Glutamatergic neuron (in vitro differentiated cells): ENCODE results near the gene MAEA. TPM values are rescaled to one million over a fixed set of nuclear protein-coding genes. Genes with fewer than 3 reads are reported as not detected.

Experiments
- DNase-seq: peaks from one replicate; pipeline ENCODE4 v3.0.0; 2022
- H3K27ac Mint-ChIP-seq: one replicate; pipeline ENCODE4 v1.8.0; 2020; ENCODE audit warnings: mild to moderate bottlenecking, mixed read lengths, inconsistent platforms; ENCODE audit not compliant: unreplicated experiment
- H3K27me3 Mint-ChIP-seq: one replicate; pipeline ENCODE4 v1.8.0; 2020; ENCODE audit warnings: mild to moderate bottlenecking, moderate library complexity, mixed read lengths, inconsistent platforms; ENCODE audit not compliant: unreplicated experiment
- H3K36me3 Mint-ChIP-seq: one replicate; pipeline ENCODE4 v1.8.0; 2020; ENCODE audit warnings: mild to moderate bottlenecking, mixed read lengths, inconsistent platforms; ENCODE audit not compliant: unreplicated experiment
- H3K4me1 Mint-ChIP-seq: one replicate; pipeline ENCODE4 v1.8.0; 2020; ENCODE audit warnings: mild to moderate bottlenecking, low read depth, mixed read lengths, inconsistent platforms; ENCODE audit not compliant: unreplicated experiment
- H3K4me3 Mint-ChIP-seq: one replicate; pipeline ENCODE4 v1.8.0; 2020; ENCODE audit warnings: mild to moderate bottlenecking, mixed read lengths, inconsistent platforms; ENCODE audit not compliant: unreplicated experiment
- H3K9me3 Mint-ChIP-seq: one replicate; pipeline ENCODE4 v1.8.0; 2020; ENCODE audit warnings: mild to moderate bottlenecking, moderate library complexity, mixed read lengths, inconsistent platforms; ENCODE audit not compliant: unreplicated experiment
- total RNA-seq: library from RNA; stranded (reverse); fragmentation: NEBNext Ultra II Directional; extraction: Animal tissue kit (Norgen Biotek cat#: 25700); gene quantifications from one replicate; pipeline ENCODE4 v1.2.1, GENCODE V29; 2021; ENCODE audit not compliant: unreplicated experiment
- TF ChIP-seq, protein P1 (sequence below): fragments of 200-600 bp; sonication (generic); IDR thresholded peaks from one replicate; pipeline ENCODE4 v1.5.0; 2021; ENCODE audit not compliant: partially characterized antibody, unreplicated experiment

MAEA gene
- total RNA-seq, 1 donor from 2014 or later: 77.2 TPM

DNA sequence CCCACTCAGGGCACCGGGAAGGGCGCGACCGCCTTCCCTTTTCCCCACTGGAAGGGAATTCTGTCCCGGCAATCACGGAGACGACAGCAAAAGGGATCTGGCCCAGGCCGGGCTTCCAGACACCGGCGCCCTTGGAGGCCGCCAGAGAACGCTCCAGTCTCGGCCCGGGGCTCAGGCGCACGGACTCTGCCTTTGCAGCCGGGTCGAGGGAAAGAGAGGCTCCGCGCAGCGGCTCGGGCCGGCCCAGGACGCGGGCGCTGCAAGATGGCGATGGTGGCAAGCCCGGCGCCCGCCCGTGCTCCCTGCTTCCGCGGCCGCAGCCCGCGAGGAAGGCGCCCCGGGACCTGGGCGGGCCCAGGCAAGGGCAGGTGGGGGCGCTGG lies 41.8 kb upstream of the MAEA start:
- TF ChIP-seq, protein P1, sequence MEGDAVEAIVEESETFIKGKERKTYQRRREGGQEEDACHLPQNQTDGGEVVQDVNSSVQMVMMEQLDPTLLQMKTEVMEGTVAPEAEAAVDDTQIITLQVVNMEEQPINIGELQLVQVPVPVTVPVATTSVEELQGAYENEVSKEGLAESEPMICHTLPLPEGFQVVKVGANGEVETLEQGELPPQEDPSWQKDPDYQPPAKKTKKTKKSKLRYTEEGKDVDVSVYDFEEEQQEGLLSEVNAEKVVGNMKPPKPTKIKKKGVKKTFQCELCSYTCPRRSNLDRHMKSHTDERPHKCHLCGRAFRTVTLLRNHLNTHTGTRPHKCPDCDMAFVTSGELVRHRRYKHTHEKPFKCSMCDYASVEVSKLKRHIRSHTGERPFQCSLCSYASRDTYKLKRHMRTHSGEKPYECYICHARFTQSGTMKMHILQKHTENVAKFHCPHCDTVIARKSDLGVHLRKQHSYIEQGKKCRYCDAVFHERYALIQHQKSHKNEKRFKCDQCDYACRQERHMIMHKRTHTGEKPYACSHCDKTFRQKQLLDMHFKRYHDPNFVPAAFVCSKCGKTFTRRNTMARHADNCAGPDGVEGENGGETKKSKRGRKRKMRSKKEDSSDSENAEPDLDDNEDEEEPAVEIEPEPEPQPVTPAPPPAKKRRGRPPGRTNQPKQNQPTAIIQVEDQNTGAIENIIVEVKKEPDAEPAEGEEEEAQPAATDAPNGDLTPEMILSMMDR: no peak
- H3K4me3 Mint-ChIP-seq: peak overlapping the region; percentile 96
- peaks cover 29% of the 10 kb centered on the region for H3K27me3 Mint-ChIP-seq
- H3K4me1 Mint-ChIP-seq: peaks cover 39% of the 10 kb centered on the region
- peak overlapping the region; percentile 28 for H3K27ac Mint-ChIP-seq
- peaks cover 31% of the 10 kb centered on the region for H3K9me3 Mint-ChIP-seq
- DNase-seq: no peak
- peaks cover 14% of the 10 kb centered on the region for H3K36me3 Mint-ChIP-seq

GRCh38 chr4:1248245-1249147 lies 41.2 kb upstream of the MAEA start, which contains the start of gene CTBP1:
TSS of gene CTBP1 (minus strand) at chr4:1249130. CDS start at chr4:1241331, 7,799 bp downstream.
- H3K36me3 Mint-ChIP-seq: peaks cover 21% of the 10 kb centered on the region
- peaks cover 28% of the 10 kb centered on the region for H3K27me3 Mint-ChIP-seq

DNA sequence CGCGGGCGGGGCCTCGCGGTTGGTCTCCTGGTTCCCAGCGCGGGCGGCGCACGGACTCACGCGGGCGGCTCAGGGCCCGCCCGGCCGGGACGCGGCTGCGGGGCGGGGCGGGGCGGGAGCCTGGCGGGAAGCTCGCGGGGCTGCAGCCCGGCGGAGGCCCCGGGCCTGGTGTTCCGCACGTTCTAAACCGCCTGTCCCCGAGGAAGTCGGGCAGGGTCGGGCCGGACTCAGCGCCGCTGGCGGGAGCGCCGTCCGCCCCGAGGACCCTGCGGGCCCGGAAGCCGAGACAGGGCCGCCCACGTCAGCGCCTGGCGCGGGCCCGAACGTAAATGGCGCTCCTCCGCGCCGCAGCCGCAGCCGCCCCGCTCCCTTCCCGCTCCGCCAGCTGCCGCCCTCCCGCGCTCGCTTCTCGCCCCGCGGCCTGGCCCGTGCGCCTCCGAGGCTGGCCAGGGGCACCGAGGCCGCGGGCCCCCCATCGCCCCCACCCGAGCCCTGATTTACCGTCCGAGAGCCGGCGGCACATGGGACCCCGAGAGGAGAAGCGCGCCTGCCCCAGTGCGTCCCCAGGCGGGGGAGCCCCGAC lies 40.5 kb upstream of the MAEA start:
- peaks cover 28% of the 10 kb centered on the region for H3K4me1 Mint-ChIP-seq
- H3K27me3 Mint-ChIP-seq: peaks cover 28% of the 10 kb centered on the region
- H3K4me3 Mint-ChIP-seq: peak overlapping the region; percentile 85
- peak overlapping the region; percentile 88 for H3K27ac Mint-ChIP-seq
- TF ChIP-seq, protein P1: no peak
- peak; percentile 87 for DNase-seq
- H3K36me3 Mint-ChIP-seq: peaks cover 24% of the 10 kb centered on the region
- H3K9me3 Mint-ChIP-seq: peaks cover 32% of the 10 kb centered on the region

More at GRCh38 chr4:1248245-1249147, 41.2 kb upstream of the MAEA start, which contains the start of gene CTBP1:
- Mint-ChIP-seq H3K4me1 (peaks cover 33% of the 10 kb centered on the region), H3K9me3 (peaks cover 36% of the 10 kb centered on the region), H3K4me3 (peak within 1 kb of the TSS; percentile 85), H3K27ac (peak within 1 kb of the TSS; percentile 88)
- peak; percentile 79 for DNase-seq
- TF ChIP-seq, protein P1: no peak

DNA sequence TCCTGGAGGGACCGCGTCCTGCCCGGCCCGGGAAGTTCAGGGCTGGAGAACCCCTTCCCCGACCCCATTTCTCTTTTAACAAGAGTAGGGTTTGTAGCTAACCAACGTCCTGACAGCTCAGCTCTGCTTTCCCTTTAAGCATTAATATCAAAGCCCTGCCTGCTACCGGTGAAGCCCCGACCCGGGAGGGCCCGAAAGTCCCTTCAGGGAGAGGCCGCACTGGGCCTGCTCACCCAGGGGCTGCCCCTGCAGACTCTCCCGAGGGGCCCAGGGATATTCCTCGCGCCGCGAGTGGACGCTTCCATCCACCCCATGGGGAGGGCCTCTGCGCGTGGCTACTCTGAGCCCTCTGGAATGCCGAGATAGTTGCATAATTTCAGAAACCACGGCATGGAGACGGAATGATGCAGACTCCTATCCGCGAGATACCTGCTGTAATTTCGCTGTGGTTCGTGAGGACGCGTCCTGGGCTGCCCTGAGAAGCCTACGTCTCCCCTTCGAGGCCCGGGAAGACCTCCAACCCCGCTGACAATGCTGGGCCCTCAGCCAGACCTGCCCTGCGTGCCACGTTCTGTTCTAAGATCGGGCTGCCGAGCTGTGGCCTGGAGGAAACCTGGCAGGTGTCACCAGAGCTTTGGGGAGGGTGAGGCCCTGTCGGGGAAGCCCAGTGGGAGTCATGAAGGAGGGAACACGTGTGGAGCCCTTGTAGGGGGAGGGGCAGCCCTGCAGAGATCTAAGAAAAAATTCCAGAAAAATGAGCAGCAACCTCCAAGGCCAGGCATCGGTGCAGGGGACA lies 39.8 kb upstream of the MAEA start:
- H3K27me3 Mint-ChIP-seq: peaks cover 22% of the 10 kb centered on the region
- peak overlapping the region; percentile 88 for H3K27ac Mint-ChIP-seq
- TF ChIP-seq, protein P1: no peak
- peaks cover 29% of the 10 kb centered on the region for H3K36me3 Mint-ChIP-seq
- H3K4me3 Mint-ChIP-seq: peak overlapping the region; percentile 85
- H3K4me1 Mint-ChIP-seq: peaks cover 22% of the 10 kb centered on the region
- H3K9me3 Mint-ChIP-seq: peaks cover 32% of the 10 kb centered on the region
- no peak for DNase-seq
